ENCODE results near the gene F11.
"Not testable (repeated sequence)": the region's sequence is repeated elsewhere in the genome, so short reads cannot be mapped to it uniquely, and the experiment has no call there.

The F11 gene

GRCh38 chr4:186264660-186265059 is 1.3 kb upstream of the F11 start:
- no peak overlapping the region for H3K4me3 ChIP-seq (ENCODE audit: control insufficient read depth, low read depth, low read length)

GRCh38 chr4:186265250-186265649 is 739 bp upstream of the F11 start:
- H3K4me3 ChIP-seq (ENCODE audit: control insufficient read depth, low read depth, low read length); DNase-seq (ENCODE audit: low read depth): not testable (repeated sequence)

More at GRCh38 chr4:186264660-186265059, 1.3 kb upstream of the F11 start:
- TF ChIP-seq CTCF (IDR thresholded peaks at IDR 0.05; ENCODE audit: control insufficient read depth, insufficient read depth, low read depth, low read length, missing control alignments), result no peak
- DNase-seq (ENCODE audit: low read depth), result no peak

GRCh38 chr4:186266729-186267456 is 904 bp downstream of the F11 start:
- TF ChIP-seq CTCF (IDR thresholded peaks at IDR 0.05; ENCODE audit: control insufficient read depth, insufficient read depth, low read depth, low read length, missing control alignments), result no peak
- H3K4me3 ChIP-seq (ENCODE audit: control insufficient read depth, low read depth, low read length), result no peak overlapping the region
- DNase-seq (ENCODE audit: low read depth), result no peak

GRCh38 chr4:186271081-186271678 is 5.2 kb downstream of the F11 start:
- no peak for TF ChIP-seq CTCF (IDR thresholded peaks at IDR 0.05; ENCODE audit: control insufficient read depth, insufficient read depth, low read depth, low read length, missing control alignments)
- no peak for DNase-seq (ENCODE audit: low read depth)
- no peak overlapping the region for H3K4me3 ChIP-seq (ENCODE audit: control insufficient read depth, low read depth, low read length)

- H3K4me3 ChIP-seq (ENCODE audit: control insufficient read depth, low read depth, low read length), result no peak overlapping the region
- TF ChIP-seq CTCF (IDR thresholded peaks at IDR 0.05; ENCODE audit: control insufficient read depth, insufficient read depth, low read depth, low read length, missing control alignments), result no peak
- DNase-seq (ENCODE audit: low read depth), result no peak
These were observed 6.9 kb downstream of the F11 start for GRCh38 chr4:186272699-186273391.

- not testable (repeated sequence) for DNase-seq (ENCODE audit: low read depth); H3K4me3 ChIP-seq (ENCODE audit: control insufficient read depth, low read depth, low read length)
These were observed 7.4 kb downstream of the F11 start for GRCh38 chr4:186273392-186273789.

GRCh38 chr4:186283311-186283710 is 17.3 kb downstream of the F11 start:
- H3K4me3 ChIP-seq (ENCODE audit: control insufficient read depth, low read depth, low read length), result no peak overlapping the region
- no peak for DNase-seq (ENCODE audit: low read depth)
- TF ChIP-seq CTCF (IDR thresholded peaks at IDR 0.05; ENCODE audit: control insufficient read depth, insufficient read depth, low read depth, low read length, missing control alignments), result no peak
